HG03066 (cell line): ENCODE measurements around the gene STXBP6.
A peak's percentile ranks its signal among the peaks of the same experiment; 100 is the strongest.

ENCODE experiments used
- ATAC-seq: cut with Tn5 transposase; IDR thresholded peaks from one replicate; pipeline ENCODE4 v1.9.1; 2021; ENCODE audit warnings: low read depth; ENCODE audit not compliant: unreplicated experiment

The STXBP6 gene

GRCh38 chr14:24866067-24866639 lies 183.8 kb downstream of the STXBP6 start:
- no peak for ATAC-seq

DNA sequence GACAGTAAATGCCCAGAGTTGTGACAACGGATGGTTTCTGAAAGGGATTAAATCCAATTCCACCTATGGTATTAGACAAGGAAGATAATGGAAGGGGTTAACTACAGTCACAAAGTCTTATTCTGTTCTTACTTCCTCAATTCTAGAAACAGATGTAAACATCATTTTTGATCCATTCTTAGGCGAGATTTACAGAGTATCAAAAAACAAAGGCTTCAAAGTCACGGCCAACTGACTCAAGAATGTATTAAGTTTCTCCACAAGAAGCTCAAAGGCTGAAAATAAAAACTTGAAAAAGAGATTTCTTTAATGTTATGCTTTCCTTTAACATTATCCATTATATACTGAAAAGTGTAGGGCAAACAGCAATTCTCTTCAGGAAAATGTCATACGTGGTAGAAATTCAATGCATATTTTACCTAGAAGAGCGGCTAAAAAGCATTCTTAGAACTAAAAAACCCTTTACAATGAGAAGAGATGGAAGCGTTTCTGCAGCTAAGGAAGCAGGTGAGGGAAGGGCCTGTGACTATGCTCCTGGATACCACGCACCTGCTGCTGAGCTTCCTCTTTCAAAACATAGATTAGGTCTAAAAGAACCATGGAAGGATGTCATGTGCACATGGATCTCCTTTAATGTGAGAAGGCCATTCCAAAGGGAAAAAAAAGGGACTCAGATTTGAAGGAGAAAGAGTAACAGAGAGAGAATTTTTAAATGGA lies 185.8 kb downstream of the STXBP6 start:
- ATAC-seq, result no peak

GRCh38 chr14:24861083-24861630 lies 188.8 kb downstream of the STXBP6 start:
- ATAC-seq, result no peak

DNA sequence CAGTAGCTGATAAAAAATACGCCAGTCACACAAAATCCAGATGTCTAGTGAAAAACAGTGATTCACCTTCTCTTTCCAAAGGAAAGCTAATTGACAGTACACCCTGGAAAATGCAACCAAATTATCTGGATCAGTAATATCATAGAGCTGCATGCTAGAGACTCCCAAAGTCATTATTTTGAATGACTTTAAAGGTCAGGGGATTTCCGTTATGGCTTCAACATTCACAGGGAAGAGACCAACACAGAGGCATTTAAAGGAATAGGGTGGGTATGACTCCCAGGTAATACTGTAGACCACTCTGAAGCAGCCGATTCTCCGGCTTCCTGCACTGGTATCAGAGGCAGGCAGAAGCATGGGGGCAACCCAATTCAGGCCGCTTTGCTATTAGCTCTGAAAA lies 190.4 kb downstream of the STXBP6 start:
- ATAC-seq, result no peak

DNA sequence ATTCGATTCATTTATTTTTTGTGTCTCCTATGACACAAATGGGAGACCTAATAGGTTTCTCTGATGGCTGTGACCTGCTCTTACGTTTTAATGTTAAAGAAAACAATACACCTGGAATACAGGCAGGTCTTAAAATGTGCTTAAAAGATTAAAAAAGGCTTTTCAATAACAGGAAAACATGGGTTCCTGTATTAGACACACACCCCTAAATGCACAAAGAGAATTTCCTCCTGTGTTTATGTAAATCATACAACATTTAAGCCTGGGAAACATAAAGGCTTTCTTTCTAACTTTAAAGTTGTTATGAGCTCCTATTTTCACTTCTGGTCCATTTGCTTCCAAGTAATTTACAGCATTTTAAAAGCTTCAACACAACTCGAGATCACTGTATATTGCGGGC lies 191.3 kb downstream of the STXBP6 start:
- no peak for ATAC-seq

DNA sequence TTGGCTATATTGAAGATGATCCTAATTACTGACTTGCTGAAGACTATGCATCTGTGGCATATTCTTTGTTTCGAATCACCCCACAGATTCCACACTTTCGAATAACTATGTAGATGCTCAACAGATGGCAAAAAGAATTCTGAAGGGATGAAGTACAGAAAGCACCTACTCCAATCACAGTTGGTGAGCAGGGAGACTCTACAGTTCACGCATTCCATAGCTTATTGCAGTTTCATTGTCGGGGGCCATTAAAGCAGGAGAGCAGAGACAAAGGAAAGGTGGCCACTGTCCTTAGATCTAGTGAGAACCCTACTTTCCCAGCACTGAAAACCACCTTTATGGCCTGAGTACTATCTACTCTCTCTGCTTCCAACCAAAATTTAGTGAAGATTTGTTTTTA lies 191.9 kb downstream of the STXBP6 start:
- ATAC-seq, result no peak

GRCh38 chr14:24857277-24857676 lies 192.7 kb downstream of the STXBP6 start:
- ATAC-seq, result no peak

DNA sequence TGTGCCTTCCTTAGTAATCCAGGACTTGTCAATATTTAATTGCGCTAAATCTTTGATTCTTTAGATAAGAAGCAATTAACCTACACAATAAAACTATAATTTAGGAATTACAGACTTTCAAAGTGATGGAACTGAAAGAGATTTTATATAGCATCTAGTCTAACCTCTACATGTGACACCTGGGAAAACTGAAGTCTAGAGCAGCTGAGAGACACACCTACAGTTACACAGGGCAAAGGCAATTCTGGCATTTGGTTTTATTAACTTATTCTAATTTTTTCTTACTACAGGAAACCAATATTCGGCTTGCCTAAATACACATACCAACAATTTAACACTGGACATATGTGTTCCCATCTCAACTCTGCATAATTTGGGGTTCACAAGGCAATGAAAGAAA lies 196.5 kb downstream of the STXBP6 start:
- ATAC-seq, result no peak

- no peak for ATAC-seq
Measured at GRCh38 chr14:24852312-24853060, 197.5 kb downstream of the STXBP6 start.

GRCh38 chr14:24851837-24852236 lies 198.1 kb downstream of the STXBP6 start:
- ATAC-seq, result no peak

DNA sequence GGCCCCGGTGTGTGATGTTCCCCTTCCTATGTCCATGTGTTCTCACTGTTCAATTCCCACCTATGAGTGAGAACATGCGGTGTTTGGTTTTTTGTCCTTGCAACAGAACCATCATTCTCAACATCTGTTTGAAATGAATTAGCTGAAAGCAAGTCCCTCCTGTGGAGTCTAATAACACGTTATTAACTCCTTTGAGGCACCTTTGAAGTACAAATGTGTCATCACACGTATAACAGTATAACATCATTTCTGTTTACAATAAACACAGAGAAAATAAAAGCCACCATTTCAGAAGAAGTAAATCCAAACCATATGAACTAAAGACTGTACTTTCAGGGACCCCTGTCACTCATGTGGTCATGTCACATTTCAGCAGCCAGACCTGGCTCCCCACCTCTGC lies 198.5 kb downstream of the STXBP6 start:
- ATAC-seq, result no peak

- no peak for ATAC-seq
Measured at GRCh38 chr14:24850072-24850471, 199.9 kb downstream of the STXBP6 start.

GRCh38 chr14:24849471-24849870 lies 200.5 kb downstream of the STXBP6 start:
- no peak for ATAC-seq

DNA sequence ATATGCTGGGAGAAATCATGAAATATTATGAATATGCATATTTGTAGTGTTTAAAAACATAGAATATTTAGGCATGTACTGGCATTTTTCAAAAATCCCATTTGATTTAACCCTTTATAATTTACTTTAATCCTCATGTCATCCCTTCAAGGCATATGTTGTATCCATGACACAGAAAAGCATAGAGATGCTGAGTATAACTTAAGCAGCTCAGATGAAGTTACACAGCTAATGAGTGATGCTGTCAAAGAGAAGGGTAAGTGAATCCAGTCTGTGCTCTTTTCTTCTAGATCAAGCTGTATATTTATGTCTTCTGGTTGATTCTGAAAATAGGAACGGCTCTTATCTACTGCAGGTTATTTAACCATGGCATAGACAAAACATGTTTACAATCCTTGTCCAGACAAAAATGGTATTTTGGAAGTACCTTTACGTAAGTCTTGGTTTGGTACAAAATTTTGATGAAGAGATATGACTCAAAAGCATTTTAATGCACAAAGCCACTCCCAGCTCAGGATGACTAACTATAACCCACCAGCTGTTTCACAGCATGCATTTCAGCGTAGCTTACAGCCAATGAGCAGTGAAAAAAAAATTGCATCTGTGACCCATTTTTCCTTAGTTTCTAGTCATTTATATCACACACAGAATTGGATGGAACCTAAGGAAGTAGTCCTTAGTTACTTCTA lies 201.7 kb downstream of the STXBP6 start:
- no peak for ATAC-seq

DNA sequence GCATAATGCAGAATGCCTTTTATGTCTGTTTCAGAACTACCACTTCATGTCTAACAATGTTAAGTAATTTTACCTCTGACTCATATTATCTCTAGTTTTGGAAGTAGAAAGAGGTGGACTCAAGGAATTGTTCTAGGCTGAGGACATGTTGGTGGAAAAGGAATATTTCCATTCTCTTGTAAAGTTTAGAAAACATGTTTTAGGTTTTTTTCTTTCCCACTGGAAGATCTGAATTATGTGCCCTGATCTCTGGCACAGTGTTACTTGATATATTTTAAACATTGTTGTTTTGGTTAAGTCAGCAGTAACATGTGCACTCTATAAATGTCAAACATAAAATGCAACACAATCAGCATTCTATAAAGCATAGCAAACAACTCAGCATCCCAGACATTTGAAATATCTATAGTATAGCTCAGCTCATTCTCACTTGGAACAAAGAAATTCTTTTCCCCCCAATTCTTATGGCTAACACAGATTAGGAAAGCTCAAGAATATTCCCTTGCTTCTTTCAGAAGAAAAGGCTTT lies 202.3 kb downstream of the STXBP6 start:
- ATAC-seq, result no peak

GRCh38 chr14:24846261-24846660 lies 203.7 kb downstream of the STXBP6 start:
- ATAC-seq, result no peak

DNA sequence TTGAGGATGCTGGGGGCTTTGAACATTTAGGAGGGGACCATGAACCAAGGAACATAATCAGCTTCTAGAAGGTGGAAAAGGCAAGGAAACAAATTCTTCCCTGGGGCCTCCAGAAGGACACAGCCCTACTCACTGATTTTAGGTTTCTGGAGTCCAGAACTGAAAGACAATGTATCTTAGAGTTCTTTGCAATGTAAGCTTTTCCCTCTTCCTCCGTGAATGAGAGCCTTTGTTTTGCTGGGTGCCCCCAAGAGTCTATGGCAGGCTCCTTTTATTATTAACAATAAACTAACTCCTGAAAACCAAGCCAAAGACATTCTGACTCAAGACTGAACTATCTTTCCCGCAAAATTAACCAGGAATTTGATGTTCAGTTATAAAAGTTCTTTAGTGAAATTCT lies 204.1 kb downstream of the STXBP6 start:
- no peak for ATAC-seq

DNA sequence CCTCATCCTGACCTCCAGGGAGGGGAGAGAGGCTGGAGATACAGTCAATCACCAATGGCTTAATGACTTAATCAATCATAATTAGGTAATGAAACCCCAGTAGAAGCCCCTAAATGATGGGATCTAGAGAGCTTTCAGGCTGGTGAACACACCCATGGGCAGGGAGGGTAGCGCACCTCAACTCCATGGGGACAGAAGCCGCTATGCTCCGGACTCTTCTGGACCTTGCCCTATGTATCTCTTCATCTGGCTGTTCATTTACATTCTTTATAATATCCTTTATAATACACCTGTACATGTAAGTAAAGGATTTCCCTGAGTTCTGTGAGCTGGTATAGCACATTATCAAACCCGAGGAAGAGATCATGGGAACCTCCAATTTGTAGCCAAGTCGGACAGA lies 205.9 kb downstream of the STXBP6 start:
- ATAC-seq, result no peak

- ATAC-seq, result peak; percentile 84
Measured at GRCh38 chr14:24843494-24843893, 206.5 kb downstream of the STXBP6 start.

GRCh38 chr14:24840204-24840893 lies 209.6 kb downstream of the STXBP6 start:
- ATAC-seq, result no peak
